ACC112 (cell line): ENCODE measurements around the gene NFIA.

Source experiments
- H2AFZ ChIP-seq: fragments of 200-600 bp; sonication (generic); one replicate; pipeline ENCODE4 v1.6.0; 2017; ENCODE audit warnings: antibody characterized with exemption, low read length; ENCODE audit not compliant: unreplicated experiment
- H3K27ac ChIP-seq: fragments of 200-600 bp; sonication (generic); 2 replicates; pipeline ENCODE4 v1.5.1; 2014; ENCODE audit warnings: low read depth, mild to moderate bottlenecking, antibody characterized with exemption, low read length, moderate library complexity
- H3K27me3 ChIP-seq: fragments of 200-600 bp; sonication (generic); 2 replicates; pipeline ENCODE4 v1.6.1; 2014; ENCODE audit warnings: mild to moderate bottlenecking, antibody characterized with exemption, low read length, moderate library complexity, mixed read lengths; ENCODE audit not compliant: insufficient read depth
- H3K36me3 ChIP-seq: fragments of 200-600 bp; sonication (generic); 2 replicates; pipeline ENCODE4 v1.6.1; 2016; ENCODE audit warnings: mild to moderate bottlenecking, antibody characterized with exemption, low read length, moderate library complexity, mixed read lengths; ENCODE audit not compliant: insufficient read depth
- H3K4me1 ChIP-seq: fragments of 200-600 bp; sonication (generic); one replicate; pipeline ENCODE4 v1.6.1; 2016; ENCODE audit warnings: low read length, mixed read lengths; ENCODE audit not compliant: insufficient read depth, unreplicated experiment, control insufficient read depth
- H3K4me3 ChIP-seq: fragments of 200-600 bp; sonication (generic); 2 replicates; pipeline ENCODE4 v1.5.1; 2014; ENCODE audit warnings: mild to moderate bottlenecking, low read depth, low read length
- H3K79me2 ChIP-seq: fragments of 200-600 bp; sonication (generic); one replicate; pipeline ENCODE4 v1.6.0; 2016; ENCODE audit warnings: low read length; ENCODE audit not compliant: control insufficient read depth, unreplicated experiment, insufficient read depth

Gene NFIA

GRCh38 chr1:61386323-61386722 is 304.0 kb downstream of the NFIA start:
- peaks cover 23% of the 10 kb centered on the region for H3K36me3 ChIP-seq
- H3K27me3 ChIP-seq = no peaks in the 10 kb centered on the region
- no peak overlapping the region for H3K27ac ChIP-seq
- peaks cover 35% of the 10 kb centered on the region for H3K4me1 ChIP-seq
- no peak overlapping the region for H2AFZ ChIP-seq
- no peaks in the 10 kb centered on the region for H3K79me2 ChIP-seq
- H3K4me3 ChIP-seq = no peak overlapping the region

GRCh38 chr1:61386770-61387169 is 304.4 kb downstream of the NFIA start:
- Histone ChIP-seq H3K4me1 (peaks cover 30% of the 10 kb centered on the region), H3K79me2 (no peaks in the 10 kb centered on the region), H3K27ac (no peak overlapping the region), H2AFZ (no peak overlapping the region), H3K27me3 (no peaks in the 10 kb centered on the region), H3K36me3 (peaks cover 23% of the 10 kb centered on the region), H3K4me3 (no peak overlapping the region)

- Histone ChIP-seq H3K79me2 (no peaks in the 10 kb centered on the region), H3K27ac (peak overlapping the region; percentile 93), H3K27me3 (no peaks in the 10 kb centered on the region), H3K4me3 (peak overlapping the region; percentile 32; the same call in 1 of the 2 replicates), H3K4me1 (peaks cover 24% of the 10 kb centered on the region), H3K36me3 (peaks cover 23% of the 10 kb centered on the region), H2AFZ (no peak overlapping the region)
Observed at GRCh38 chr1:61387829-61388228, 305.5 kb downstream of the NFIA start.

- Histone ChIP-seq H3K79me2 (no peaks in the 10 kb centered on the region), H3K27ac (peak overlapping the region; percentile 93), H3K36me3 (peaks cover 23% of the 10 kb centered on the region), H2AFZ (no peak overlapping the region), H3K4me3 (peak overlapping the region; percentile 32; the same call in 1 of the 2 replicates), H3K4me1 (peaks cover 24% of the 10 kb centered on the region), H3K27me3 (no peaks in the 10 kb centered on the region)
Observed at GRCh38 chr1:61388566-61388965, 306.2 kb downstream of the NFIA start.

- H3K4me3 ChIP-seq = no peak overlapping the region; the same call in 1 of the 2 replicates
- no peaks in the 10 kb centered on the region for H3K27me3 ChIP-seq
- H3K4me1 ChIP-seq = peaks cover 24% of the 10 kb centered on the region
- no peak overlapping the region for H2AFZ ChIP-seq
- no peaks in the 10 kb centered on the region for H3K79me2 ChIP-seq
- H3K27ac ChIP-seq = peak overlapping the region; percentile 93; the same call in 1 of the 2 replicates
- peaks cover 23% of the 10 kb centered on the region for H3K36me3 ChIP-seq
Observed at GRCh38 chr1:61389194-61389925, 307.0 kb downstream of the NFIA start.

GRCh38 chr1:61389926-61390845 is 307.8 kb downstream of the NFIA start:
- H3K4me3 ChIP-seq = no peak overlapping the region
- peak overlapping the region; percentile 16; the same call in 1 of the 2 replicates for H3K27ac ChIP-seq
- no peaks in the 10 kb centered on the region for H3K27me3 ChIP-seq
- peaks cover 20% of the 10 kb centered on the region for H3K36me3 ChIP-seq
- peaks cover 24% of the 10 kb centered on the region for H3K4me1 ChIP-seq
- H3K79me2 ChIP-seq = no peaks in the 10 kb centered on the region
- no peak overlapping the region for H2AFZ ChIP-seq

GRCh38 chr1:61391730-61392129 is 309.4 kb downstream of the NFIA start:
- Histone ChIP-seq H3K4me1 (peaks cover 24% of the 10 kb centered on the region), H3K4me3 (no peak overlapping the region), H3K36me3 (peaks cover 13% of the 10 kb centered on the region), H3K27me3 (no peaks in the 10 kb centered on the region), H3K79me2 (no peaks in the 10 kb centered on the region), H2AFZ (no peak overlapping the region), H3K27ac (no peak overlapping the region)

- no peak overlapping the region for H2AFZ ChIP-seq
- peaks cover 11% of the 10 kb centered on the region for H3K36me3 ChIP-seq
- no peak overlapping the region for H3K4me3 ChIP-seq
- no peaks in the 10 kb centered on the region for H3K27me3 ChIP-seq
- H3K27ac ChIP-seq = no peak overlapping the region
- H3K79me2 ChIP-seq = no peaks in the 10 kb centered on the region
- peaks cover 21% of the 10 kb centered on the region for H3K4me1 ChIP-seq
Observed at GRCh38 chr1:61392409-61393242, 310.3 kb downstream of the NFIA start.

- Histone ChIP-seq H2AFZ (no peak overlapping the region), H3K79me2 (no peaks in the 10 kb centered on the region), H3K27me3 (no peaks in the 10 kb centered on the region), H3K4me1 (peaks cover 12% of the 10 kb centered on the region), H3K27ac (no peak overlapping the region), H3K4me3 (no peak overlapping the region), H3K36me3 (peaks cover 10% of the 10 kb centered on the region)
Observed at GRCh38 chr1:61393575-61393974, 311.2 kb downstream of the NFIA start.

- Histone ChIP-seq H3K36me3 (peaks cover 3% of the 10 kb centered on the region; the same call in 1 of the 2 replicates), H3K27me3 (no peaks in the 10 kb centered on the region), H3K27ac (no peak overlapping the region), H2AFZ (no peak overlapping the region), H3K4me1 (peaks cover 3% of the 10 kb centered on the region), H3K79me2 (no peaks in the 10 kb centered on the region), H3K4me3 (no peak overlapping the region)
Observed at GRCh38 chr1:61395146-61395800, 312.9 kb downstream of the NFIA start.
